ENCODE measurements around the gene IGFBP5. TPM values are rescaled to one million over a fixed set of nuclear protein-coding genes. Genes with fewer than 3 reads are reported as not detected.

IGFBP5 gene
- total RNA-seq, 2 experiments from 2014 or later, result not detected

DNA sequence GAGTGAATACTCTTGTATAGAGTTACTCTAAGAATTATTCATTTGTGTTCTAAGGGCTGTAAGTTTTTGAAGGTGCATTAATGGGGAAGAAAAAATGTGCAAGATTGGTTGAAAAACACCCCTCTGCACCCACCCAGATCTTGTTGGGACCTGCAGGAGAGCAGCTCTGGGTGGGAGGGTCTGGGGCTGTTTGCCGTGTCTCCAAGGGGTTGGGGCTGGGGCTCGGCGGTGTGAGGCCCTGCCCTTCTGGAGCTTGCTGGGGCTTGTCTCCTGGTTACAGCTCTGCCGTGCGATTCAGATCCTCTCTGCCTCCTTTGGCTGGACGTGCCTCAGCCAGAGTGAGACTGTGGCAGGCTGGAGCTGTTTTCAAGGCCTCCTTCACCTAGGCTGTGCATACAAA lies 36.1 kb downstream of the IGFBP5 start:
- no peak overlapping the region for H3K27ac Mint-ChIP-seq
- no peaks in the 10 kb centered on the region for H3K27me3 Mint-ChIP-seq
- no peak for ATAC-seq
- H3K9me3 Mint-ChIP-seq, result no peaks in the 10 kb centered on the region
- POLR2A ChIA-PET, result no interaction called here
- peaks cover 3% of the 10 kb centered on the region for H3K4me1 Mint-ChIP-seq (ENCODE audit: low read depth)
- DNase-seq, result no peak
- peaks cover 5% of the 10 kb centered on the region for H3K36me3 Mint-ChIP-seq (ENCODE audit: low read depth)
- CTCF ChIA-PET, result interaction anchor here (0.9 to 12.7 kb wide), 3 partner anchors 8 to 138 kb away, joined by 3 to 311 read pairs (median 7); no protein-coding TSS in a partner anchor
- no peak overlapping the region for H3K4me3 Mint-ChIP-seq
- TF ChIP-seq CTCF (IDR thresholded peaks at IDR 0.05), result no peak
- intact Hi-C loops (cut with micrococcal nuclease), result no loop called here

- no peak for ATAC-seq
- no peak for DNase-seq
- H3K27me3 Mint-ChIP-seq, result no peaks in the 10 kb centered on the region
- H3K27ac Mint-ChIP-seq, result no peak overlapping the region
- no peak overlapping the region for H3K4me3 Mint-ChIP-seq
- TF ChIP-seq CTCF (IDR thresholded peaks at IDR 0.05), result no peak
- no peaks in the 10 kb centered on the region for H3K9me3 Mint-ChIP-seq
- ChIA-PET CTCF (interaction anchor here (0.9 to 12.7 kb wide), 3 partner anchors 9 to 138 kb away, joined by 3 to 311 read pairs (median 7); no protein-coding TSS in a partner anchor), POLR2A (no interaction called here)
- peaks cover 5% of the 10 kb centered on the region for H3K4me1 Mint-ChIP-seq (ENCODE audit: low read depth)
- H3K36me3 Mint-ChIP-seq (ENCODE audit: low read depth), result peaks cover 5% of the 10 kb centered on the region
- intact Hi-C loops (cut with micrococcal nuclease), result no loop called here
Measured at GRCh38 chr2:216658757-216659156, 36.6 kb downstream of the IGFBP5 start.

DNA sequence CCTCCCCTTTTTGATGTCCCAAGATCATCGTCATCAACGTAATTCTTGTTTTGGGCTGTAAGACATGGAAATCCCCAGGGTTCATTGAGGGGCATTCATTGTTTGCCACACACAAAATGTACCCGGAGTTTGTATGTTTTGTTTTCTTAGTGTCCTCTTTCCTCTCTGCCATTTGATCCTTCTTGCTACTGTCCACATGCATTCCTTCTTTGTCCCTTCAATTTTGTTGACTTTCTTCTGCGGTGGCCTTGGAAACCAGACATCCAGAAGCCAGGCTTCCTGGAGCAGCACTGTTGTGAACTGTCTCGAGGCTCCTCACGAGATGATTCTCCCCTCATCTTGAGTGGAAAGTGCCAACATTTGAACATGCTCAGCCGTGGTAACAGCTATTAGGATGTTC lies 37.4 kb downstream of the IGFBP5 start:
- H3K36me3 Mint-ChIP-seq (ENCODE audit: low read depth), result peaks cover 8% of the 10 kb centered on the region
- no peak for ATAC-seq
- no peak for DNase-seq
- peaks cover 9% of the 10 kb centered on the region for H3K4me1 Mint-ChIP-seq (ENCODE audit: low read depth)
- TF ChIP-seq CTCF (IDR thresholded peaks at IDR 0.05), result no peak
- H3K4me3 Mint-ChIP-seq, result no peak overlapping the region
- ChIA-PET CTCF (interaction anchor here (2.2 to 12.7 kb wide), 2 partner anchors 10 to 137 kb away, joined by 7 to 311 read pairs; no protein-coding TSS in a partner anchor), POLR2A (no interaction called here)
- no peaks in the 10 kb centered on the region for H3K9me3 Mint-ChIP-seq
- H3K27me3 Mint-ChIP-seq, result peaks cover 2% of the 10 kb centered on the region
- intact Hi-C loops (cut with micrococcal nuclease), result no loop called here
- no peak overlapping the region for H3K27ac Mint-ChIP-seq

DNA sequence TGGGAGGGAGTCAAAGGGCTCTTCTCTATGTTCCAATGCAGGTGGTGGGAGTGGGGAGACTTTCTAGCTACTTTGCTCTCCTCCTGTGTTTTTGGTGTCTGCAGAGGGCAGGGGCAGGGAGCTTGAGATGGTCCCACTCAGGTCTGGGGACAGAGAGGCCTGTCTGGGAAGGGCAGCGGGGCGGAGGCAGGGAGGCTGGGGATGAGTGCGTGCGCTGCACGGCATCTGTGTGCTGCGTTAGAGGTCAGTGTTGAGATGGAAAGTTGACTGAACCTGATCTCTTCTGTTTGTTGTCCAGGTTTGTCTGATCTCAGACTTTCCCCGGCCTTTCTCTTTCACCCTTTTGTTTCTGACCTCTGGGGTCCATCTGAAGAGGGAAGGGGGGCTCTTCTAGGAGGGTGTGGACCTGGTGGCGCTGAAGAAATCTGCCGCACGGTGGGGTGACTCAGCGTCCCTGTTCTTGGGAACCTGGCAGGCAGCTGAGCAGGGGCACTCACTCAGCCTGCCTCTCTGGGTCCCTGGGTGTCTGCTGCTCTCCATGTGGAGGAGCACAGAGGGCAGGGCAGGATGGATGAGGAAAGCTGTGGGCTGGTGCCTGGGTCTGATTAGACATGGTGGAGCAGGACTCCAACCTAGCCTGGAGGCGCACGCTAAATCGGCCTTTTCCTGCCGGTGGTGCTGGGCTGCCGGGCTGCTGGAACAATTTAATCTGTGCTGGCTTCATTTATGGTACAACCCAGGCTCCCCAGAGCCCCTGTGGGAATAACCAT lies 38.1 kb downstream of the IGFBP5 start:
- POLR2A ChIA-PET, result no interaction called here
- no peak overlapping the region for H3K4me3 Mint-ChIP-seq
- H3K36me3 Mint-ChIP-seq (ENCODE audit: low read depth), result peaks cover 11% of the 10 kb centered on the region

More for the DNA sequence above, 38.1 kb downstream of the IGFBP5 start:
- H3K4me1 Mint-ChIP-seq (ENCODE audit: low read depth), result peaks cover 9% of the 10 kb centered on the region
- no peak overlapping the region for H3K27ac Mint-ChIP-seq
- intact Hi-C loops (cut with micrococcal nuclease), result no loop called here
- CTCF ChIA-PET, result interaction anchor here (0.8 to 2.2 kb wide), 4 partner anchors 9 to 138 kb away, joined by 3 to 7 read pairs (median 4); no protein-coding TSS in a partner anchor
- no peak for DNase-seq
- H3K27me3 Mint-ChIP-seq, result peaks cover 3% of the 10 kb centered on the region
- no peaks in the 10 kb centered on the region for H3K9me3 Mint-ChIP-seq
- TF ChIP-seq CTCF (IDR thresholded peaks at IDR 0.05), result no peak
- no peak for ATAC-seq
